Astrocyte (in vitro differentiated cells and primary cell): ENCODE data around the gene KIF26B. TPM values are rescaled to one million over a fixed set of nuclear protein-coding genes. Genes with fewer than 3 reads are reported as not detected.

Experiments
- DNase-seq: peaks from one replicate; pipeline ENCODE4 v3.0.0-alpha.2; 2010; ENCODE audit warnings: low read depth
- FAIRE-seq: peaks from 2 replicates; lab custom pipeline; 2011; peaks lifted over from hg19 to GRCh38; lab: Jason Lieb, UNC
- H2AFZ ChIP-seq: 2 replicates; pipeline ENCODE4 v1.6.0; 2012; ENCODE audit warnings: low read depth, low read length, inconsistent platforms
- H3K27ac ChIP-seq: 2 replicates; pipeline ENCODE4 v1.5.1; 2011; ENCODE audit warnings: low read depth, low read length, inconsistent platforms
- H3K27me3 ChIP-seq: 2 replicates; pipeline ENCODE4 v1.6.0; 2011; ENCODE audit warnings: low read length, inconsistent platforms; ENCODE audit not compliant: insufficient read depth
- H3K36me3 ChIP-seq: 2 replicates; pipeline ENCODE4 v1.5.1; 2011; ENCODE audit warnings: low read length, inconsistent platforms; ENCODE audit not compliant: insufficient read depth
- H3K4me1 ChIP-seq: 2 replicates; pipeline ENCODE4 v1.5.1; 2011; ENCODE audit warnings: low read length, inconsistent platforms; ENCODE audit not compliant: insufficient read depth
- H3K4me2 ChIP-seq: 2 replicates; pipeline ENCODE4 v1.6.0; 2012; ENCODE audit warnings: low read length, inconsistent platforms
- H3K4me3 ChIP-seq: 2 replicates; pipeline ENCODE4 v1.5.1; 2011; ENCODE audit warnings: low read depth, mild to moderate bottlenecking, low read length, inconsistent platforms; ENCODE audit not compliant: insufficient read depth
- H3K79me2 ChIP-seq: 2 replicates; pipeline ENCODE4 v1.6.0; 2012; ENCODE audit warnings: mild to moderate bottlenecking, low read length, inconsistent platforms; ENCODE audit not compliant: insufficient read depth
- H3K9ac ChIP-seq: 2 replicates; pipeline ENCODE4 v1.6.0; 2012; ENCODE audit warnings: mild to moderate bottlenecking, low read length, inconsistent platforms
- H3K9me3 ChIP-seq: 2 replicates; pipeline ENCODE4 v1.5.1; 2012; ENCODE audit warnings: low read depth, mild to moderate bottlenecking, low read length, inconsistent platforms; ENCODE audit not compliant: insufficient read depth
- H4K20me1 ChIP-seq: 2 replicates; pipeline ENCODE4 v1.6.0; 2012; ENCODE audit warnings: low read length, inconsistent platforms; ENCODE audit not compliant: insufficient read depth
- H3K27ac Mint-ChIP-seq: one replicate; pipeline ENCODE4 v1.8.0; 2021; ENCODE audit warnings: mild to moderate bottlenecking, mixed read lengths; ENCODE audit not compliant: unreplicated experiment
- H3K27me3 Mint-ChIP-seq: one replicate; pipeline ENCODE4 v1.8.0; 2021; ENCODE audit warnings: low read depth, mixed read lengths; ENCODE audit not compliant: unreplicated experiment
- H3K36me3 Mint-ChIP-seq: one replicate; pipeline ENCODE4 v1.8.0; 2021; ENCODE audit warnings: low read depth, mixed read lengths; ENCODE audit not compliant: unreplicated experiment
- H3K4me1 Mint-ChIP-seq: one replicate; pipeline ENCODE4 v1.8.0; 2021; ENCODE audit warnings: low read depth, mixed read lengths; ENCODE audit not compliant: unreplicated experiment
- H3K4me3 Mint-ChIP-seq: one replicate; pipeline ENCODE4 v1.8.0; 2021; ENCODE audit warnings: mild to moderate bottlenecking, moderate library complexity, mixed read lengths; ENCODE audit not compliant: unreplicated experiment
- H3K9me3 Mint-ChIP-seq: one replicate; pipeline ENCODE4 v1.8.0; 2021; ENCODE audit warnings: mild to moderate bottlenecking, mixed read lengths; ENCODE audit not compliant: unreplicated experiment
- CTCF ChIP-seq: IDR thresholded peaks from 2 replicates; pipeline ENCODE4 v1.5.1; 2011; ENCODE audit warnings: low read depth, mild to moderate bottlenecking, inconsistent platforms, low read length, moderate library complexity; ENCODE audit not compliant: insufficient read depth
- EZH2 ChIP-seq: IDR thresholded peaks from 2 replicates; pipeline ENCODE4 v1.6.1; 2012; ENCODE audit warnings: mild to moderate bottlenecking, low read length, inconsistent platforms; ENCODE audit not compliant: insufficient read depth
- total RNA-seq: library from RNA; stranded (reverse); gene quantifications from 2 replicates; pipeline ENCODE4 v1.2.1, GENCODE V29; 2021

KIF26B gene
- total RNA-seq, 1 donor from 2014 or later = 6.8 TPM

DNA sequence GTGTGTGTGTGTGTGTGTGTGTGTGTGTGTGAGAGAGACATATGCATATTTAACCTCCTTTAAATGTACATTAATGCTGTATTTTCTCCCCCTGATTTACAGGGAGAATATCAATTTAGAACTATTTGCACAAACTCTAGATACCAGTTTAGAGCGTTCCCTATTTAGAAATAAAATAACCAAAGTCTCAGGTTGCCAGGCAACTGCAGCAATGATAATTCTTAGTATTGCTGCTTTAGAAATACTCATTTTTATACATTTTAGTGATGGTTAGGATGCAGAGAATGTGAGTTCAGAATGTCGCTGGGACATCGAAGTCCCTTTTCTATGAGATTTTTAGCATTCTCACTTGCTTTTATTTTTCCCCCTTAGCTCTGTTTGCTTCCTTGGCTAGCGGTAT, 497.3 kb downstream of the KIF26B start:
- no peak for TF ChIP-seq EZH2
- no peak for TF ChIP-seq CTCF
- Histone ChIP-seq H3K4me3 (no peak overlapping the region), H3K9ac (no peak overlapping the region), H3K27me3 (no peaks in the 10 kb centered on the region), H2AFZ (no peak overlapping the region), H3K36me3 (no peaks in the 10 kb centered on the region), H3K4me1 (no peaks in the 10 kb centered on the region), H3K79me2 (no peaks in the 10 kb centered on the region), H3K27ac (no peak overlapping the region), H3K9me3 (no peaks in the 10 kb centered on the region), H4K20me1 (no peaks in the 10 kb centered on the region), H3K4me2 (no peak overlapping the region)
- Mint-ChIP-seq H3K27ac (no peak overlapping the region), H3K4me3 (no peak overlapping the region), H3K9me3 (peaks cover 2% of the 10 kb centered on the region), H3K27me3 (peaks cover 8% of the 10 kb centered on the region), H3K36me3 (peaks cover 26% of the 10 kb centered on the region), H3K4me1 (peaks cover 2% of the 10 kb centered on the region)
- DNase-seq = no peak
- FAIRE-seq = no peak

GRCh38 chr1:245652660-245653427, 498.1 kb downstream of the KIF26B start:
- Histone ChIP-seq H3K36me3 (no peaks in the 10 kb centered on the region), H3K9me3 (no peaks in the 10 kb centered on the region), H3K4me2 (no peak overlapping the region), H3K27me3 (no peaks in the 10 kb centered on the region), H3K79me2 (no peaks in the 10 kb centered on the region), H3K4me1 (no peaks in the 10 kb centered on the region), H3K4me3 (no peak overlapping the region), H2AFZ (no peak overlapping the region), H3K9ac (no peak overlapping the region), H4K20me1 (no peaks in the 10 kb centered on the region), H3K27ac (no peak overlapping the region)
- peaks cover 2% of the 10 kb centered on the region for H3K4me1 Mint-ChIP-seq
- no peak for TF ChIP-seq CTCF
- no peak for TF ChIP-seq EZH2
- no peak overlapping the region for H3K27ac Mint-ChIP-seq
- DNase-seq = no peak
- no peak overlapping the region for H3K4me3 Mint-ChIP-seq
- H3K27me3 Mint-ChIP-seq = peaks cover 8% of the 10 kb centered on the region
- H3K36me3 Mint-ChIP-seq = peaks cover 29% of the 10 kb centered on the region
- no peak for FAIRE-seq
- peaks cover 2% of the 10 kb centered on the region for H3K9me3 Mint-ChIP-seq

DNA sequence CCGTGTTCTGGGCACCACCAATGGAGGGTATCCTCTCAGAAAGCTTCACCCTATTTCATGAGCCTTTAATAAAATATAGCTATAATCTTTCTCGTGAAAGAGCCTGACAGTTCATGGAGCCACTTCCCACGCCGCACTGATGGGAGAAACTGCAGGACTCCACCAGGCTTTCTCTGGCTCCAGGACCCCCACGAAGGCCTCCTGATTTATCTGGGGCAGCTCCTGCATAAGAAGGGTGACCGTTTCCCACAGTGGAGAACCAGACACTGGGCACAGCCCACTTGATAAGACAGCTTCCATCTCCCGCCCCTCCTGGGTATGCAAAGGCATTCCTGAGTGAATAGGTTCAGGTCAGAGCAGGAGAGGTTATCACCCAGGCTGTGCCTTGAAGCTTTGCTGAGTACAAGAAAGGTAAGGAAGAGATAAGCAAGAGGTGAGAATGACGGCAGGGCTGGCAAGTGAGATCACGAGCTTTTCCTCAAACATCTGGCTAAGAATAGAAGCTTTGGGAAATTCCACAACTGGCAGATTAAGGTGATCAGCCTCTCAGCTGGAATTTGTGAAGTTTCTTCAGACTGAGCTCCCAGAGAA, 499.8 kb downstream of the KIF26B start:
- no peak overlapping the region for H3K27ac Mint-ChIP-seq
- Histone ChIP-seq H3K4me3 (no peak overlapping the region), H2AFZ (no peak overlapping the region)

More for the DNA sequence above, 499.8 kb downstream of the KIF26B start:
- H3K27ac ChIP-seq = no peak overlapping the region
- no peaks in the 10 kb centered on the region for H3K79me2 ChIP-seq
- no peak overlapping the region for H3K9ac ChIP-seq
- H3K9me3 ChIP-seq = no peaks in the 10 kb centered on the region
- peaks cover 24% of the 10 kb centered on the region for H3K36me3 Mint-ChIP-seq
- TF ChIP-seq EZH2 (no peak), CTCF (no peak)
- no peaks in the 10 kb centered on the region for H3K27me3 ChIP-seq
- FAIRE-seq (no peak), DNase-seq (no peak)
- no peak overlapping the region for H3K4me2 ChIP-seq
- H3K27me3 Mint-ChIP-seq = peaks cover 3% of the 10 kb centered on the region
- no peaks in the 10 kb centered on the region for H4K20me1 ChIP-seq
- H3K4me1 Mint-ChIP-seq = peaks cover 2% of the 10 kb centered on the region
- H3K9me3 Mint-ChIP-seq = peaks cover 2% of the 10 kb centered on the region
- no peaks in the 10 kb centered on the region for H3K36me3 ChIP-seq
- H3K4me3 Mint-ChIP-seq = no peak overlapping the region
- no peaks in the 10 kb centered on the region for H3K4me1 ChIP-seq
